ENCODE measurements around the gene VASH1.

VASH1 gene

DNA sequence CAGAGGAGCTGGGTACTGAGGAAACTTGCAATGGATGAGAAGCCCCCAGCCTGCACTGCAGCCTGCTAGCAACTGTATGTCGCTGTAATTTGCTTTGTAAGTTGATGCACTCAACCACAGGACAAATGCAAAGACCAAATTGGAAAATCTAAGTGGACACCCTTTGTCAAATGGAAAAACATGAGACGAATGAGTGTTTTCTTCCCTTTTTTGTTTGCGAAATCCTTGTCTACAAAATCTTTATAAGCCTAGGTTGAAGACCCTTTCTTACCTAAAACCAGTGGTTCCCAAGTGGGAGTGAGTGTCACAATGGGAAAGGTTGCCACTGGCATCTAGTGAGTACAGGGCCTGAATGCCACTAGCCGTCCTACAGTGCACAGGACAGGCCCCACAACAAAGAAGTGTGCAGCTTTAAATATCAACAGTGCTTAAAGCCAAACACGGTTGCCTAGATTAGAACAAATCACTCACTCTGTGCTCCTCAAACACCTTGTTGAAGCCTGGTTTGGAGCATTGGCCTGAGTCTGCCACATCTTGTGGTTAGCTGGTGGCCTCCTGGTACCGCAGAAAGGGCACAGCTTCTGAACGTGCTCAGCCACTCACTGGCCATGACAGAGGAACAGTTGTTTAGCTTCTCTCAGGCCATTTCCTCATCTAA is 7.6 kb upstream of the VASH1 start:
- Histone ChIP-seq H3K27ac (no peak overlapping the region), H3K36me3 (ENCODE audit: control insufficient read depth, insufficient read depth, low read length) (no peaks in the 10 kb centered on the region), H3K27me3 (ENCODE audit: control insufficient read depth, insufficient read depth, low read length) (no peaks in the 10 kb centered on the region), H2AFZ (no peak overlapping the region), H3K9ac (no peak overlapping the region), H3K9me3 (ENCODE audit: control insufficient read depth, low read length) (no peaks in the 10 kb centered on the region), H3K79me2 (no peaks in the 10 kb centered on the region), H3K4me1 (peaks cover 7% of the 10 kb centered on the region), H3K4me3 (ENCODE audit: low read depth, low read length) (no peak overlapping the region), H3K4me2 (ENCODE audit: low read length) (no peak overlapping the region)
- TF ChIP-seq, protein P1, sequence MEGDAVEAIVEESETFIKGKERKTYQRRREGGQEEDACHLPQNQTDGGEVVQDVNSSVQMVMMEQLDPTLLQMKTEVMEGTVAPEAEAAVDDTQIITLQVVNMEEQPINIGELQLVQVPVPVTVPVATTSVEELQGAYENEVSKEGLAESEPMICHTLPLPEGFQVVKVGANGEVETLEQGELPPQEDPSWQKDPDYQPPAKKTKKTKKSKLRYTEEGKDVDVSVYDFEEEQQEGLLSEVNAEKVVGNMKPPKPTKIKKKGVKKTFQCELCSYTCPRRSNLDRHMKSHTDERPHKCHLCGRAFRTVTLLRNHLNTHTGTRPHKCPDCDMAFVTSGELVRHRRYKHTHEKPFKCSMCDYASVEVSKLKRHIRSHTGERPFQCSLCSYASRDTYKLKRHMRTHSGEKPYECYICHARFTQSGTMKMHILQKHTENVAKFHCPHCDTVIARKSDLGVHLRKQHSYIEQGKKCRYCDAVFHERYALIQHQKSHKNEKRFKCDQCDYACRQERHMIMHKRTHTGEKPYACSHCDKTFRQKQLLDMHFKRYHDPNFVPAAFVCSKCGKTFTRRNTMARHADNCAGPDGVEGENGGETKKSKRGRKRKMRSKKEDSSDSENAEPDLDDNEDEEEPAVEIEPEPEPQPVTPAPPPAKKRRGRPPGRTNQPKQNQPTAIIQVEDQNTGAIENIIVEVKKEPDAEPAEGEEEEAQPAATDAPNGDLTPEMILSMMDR (IDR thresholded peaks at IDR 0.05), result no peak

GRCh38 chr14:76754586-76754985 is 6.7 kb upstream of the VASH1 start:
- H3K27me3 ChIP-seq (ENCODE audit: control insufficient read depth, insufficient read depth, low read length), result no peaks in the 10 kb centered on the region
- peaks cover 7% of the 10 kb centered on the region for H3K4me1 ChIP-seq
- no peaks in the 10 kb centered on the region for H3K36me3 ChIP-seq (ENCODE audit: control insufficient read depth, insufficient read depth, low read length)
- no peak overlapping the region for H3K4me2 ChIP-seq (ENCODE audit: low read length)
- TF ChIP-seq, protein P1 (IDR thresholded peaks at IDR 0.05), result no peak
- H3K27ac ChIP-seq, result no peak overlapping the region
- H3K79me2 ChIP-seq, result no peaks in the 10 kb centered on the region
- H3K9me3 ChIP-seq (ENCODE audit: control insufficient read depth, low read length), result no peaks in the 10 kb centered on the region
- no peak overlapping the region for H2AFZ ChIP-seq
- no peak overlapping the region for H3K4me3 ChIP-seq (ENCODE audit: low read depth, low read length)
- no peak overlapping the region for H3K9ac ChIP-seq

- Histone ChIP-seq H3K27ac (no peak overlapping the region), H3K4me2 (ENCODE audit: low read length) (no peak overlapping the region), H3K9me3 (ENCODE audit: control insufficient read depth, low read length) (no peaks in the 10 kb centered on the region), H3K36me3 (ENCODE audit: control insufficient read depth, insufficient read depth, low read length) (no peaks in the 10 kb centered on the region), H3K79me2 (no peaks in the 10 kb centered on the region), H3K27me3 (ENCODE audit: control insufficient read depth, insufficient read depth, low read length) (no peaks in the 10 kb centered on the region), H3K4me3 (ENCODE audit: low read depth, low read length) (no peak overlapping the region), H2AFZ (peak overlapping the region; percentile 49), H3K4me1 (peaks cover 7% of the 10 kb centered on the region), H3K9ac (no peak overlapping the region)
- TF ChIP-seq, protein P1 (IDR thresholded peaks at IDR 0.05), result no peak
Observed at GRCh38 chr14:76755610-76756370, 5.5 kb upstream of the VASH1 start.

DNA sequence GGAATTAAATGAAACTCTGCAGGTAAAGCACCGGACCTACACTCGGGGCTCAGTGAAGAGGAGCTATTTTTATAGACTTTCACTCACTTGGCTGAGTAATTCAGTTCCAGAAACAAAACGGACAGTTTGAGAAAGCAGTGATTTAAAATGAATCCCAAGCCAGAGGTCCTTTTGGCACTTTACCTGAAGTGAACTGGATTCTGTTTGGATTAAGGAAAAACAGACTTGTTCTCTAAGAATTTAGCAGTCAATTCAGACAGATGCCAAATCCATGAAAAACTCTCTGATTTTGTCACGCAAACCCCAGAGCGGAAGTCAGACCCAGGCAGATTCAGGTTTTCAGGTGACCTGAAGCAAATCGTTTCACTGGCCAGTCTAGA is 4.9 kb upstream of the VASH1 start:
- Histone ChIP-seq H3K4me1 (peaks cover 10% of the 10 kb centered on the region), H3K27ac (no peak overlapping the region), H3K79me2 (no peaks in the 10 kb centered on the region), H3K4me2 (ENCODE audit: low read length) (no peak overlapping the region), H3K27me3 (ENCODE audit: control insufficient read depth, insufficient read depth, low read length) (no peaks in the 10 kb centered on the region), H3K36me3 (ENCODE audit: control insufficient read depth, insufficient read depth, low read length) (no peaks in the 10 kb centered on the region), H2AFZ (peak overlapping the region; percentile 49), H3K4me3 (ENCODE audit: low read depth, low read length) (no peak overlapping the region), H3K9me3 (ENCODE audit: control insufficient read depth, low read length) (no peaks in the 10 kb centered on the region), H3K9ac (no peak overlapping the region)
- TF ChIP-seq, protein P1 (IDR thresholded peaks at IDR 0.05), result no peak

Measured in parathyroid adenoma (tissue), 2 donors.